BJ (cell line): ENCODE results near the gene DHRSX. TPM values are rescaled to one million over a fixed set of nuclear protein-coding genes. Genes with fewer than 3 reads are reported as not detected.
"Not testable (repeated sequence)": the region's sequence is repeated elsewhere in the genome, so short reads cannot be mapped to it uniquely, and the experiment has no call there.

Experiments used
- CTCF ChIA-PET: fragments of 350-600 bp; formaldehyde crosslinking; extraction: SDS; loops from one replicate; lab custom pipeline; 2021; ENCODE audit warnings: antibody characterized with exemption, inconsistent platforms; lab: Yijun Ruan, JAX
- POLR2A ChIA-PET: fragments of 300-600 bp; sonication (Branson Sonifier 250); formaldehyde crosslinking; extraction: SDS; loops from one replicate; lab custom pipeline; 2021; ENCODE audit warnings: antibody characterized with exemption; lab: Charles Lee
- DNase-seq: peaks from one replicate; pipeline ENCODE4 v3.0.0-alpha.2; 2011; ENCODE audit warnings: low read depth
- H3K27me3 ChIP-seq: 2 replicates; pipeline ENCODE4 v1.6.0; 2011; ENCODE audit warnings: low read length; ENCODE audit not compliant: control insufficient read depth, insufficient read depth
- H3K36me3 ChIP-seq: 2 replicates; pipeline ENCODE4 v1.5.1; 2011; ENCODE audit warnings: low read length; ENCODE audit not compliant: control insufficient read depth, insufficient read depth
- H3K4me3 ChIP-seq: 2 replicates; pipeline ENCODE4 v1.5.1; 2011; ENCODE audit warnings: low read depth, mild to moderate bottlenecking, control low read depth, low read length
- polyA plus RNA-seq: library from polyadenylated mRNA; depleted of rRNA; stranded (reverse); fragments of >200 nt; gene quantifications from 2 replicates; pipeline ENCODE4 v1.2.3, GENCODE V29; 2011
- TF ChIP-seq, protein P1 (sequence below): IDR thresholded peaks from 2 replicates; pipeline ENCODE4 v1.5.1; 2011; ENCODE audit warnings: low read depth, mild to moderate bottlenecking, control low read depth, inconsistent platforms, low read length, moderate library complexity; ENCODE audit not compliant: insufficient read depth

Gene DHRSX
- polyA plus RNA-seq, 1 experiment = 66.2 TPM

DNA sequence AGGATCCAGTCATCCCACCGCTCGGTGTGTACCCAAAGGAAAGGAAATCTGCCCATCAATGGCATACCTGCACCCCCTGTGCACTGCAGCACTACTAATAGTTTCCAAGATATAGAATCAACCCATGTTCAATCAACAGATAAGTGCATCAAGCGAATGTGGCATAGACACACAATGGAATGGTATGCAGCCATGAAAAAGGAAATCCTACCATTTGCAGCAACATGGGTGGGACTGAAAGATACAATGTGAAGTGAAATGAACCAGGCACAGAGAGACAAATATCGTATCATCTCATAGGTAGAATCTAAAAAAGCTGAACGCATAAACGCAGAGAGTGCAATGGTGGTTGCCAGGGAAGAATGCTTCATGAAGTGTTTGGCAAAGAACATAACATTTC lies 42.5 kb downstream of the DHRSX start:
- ChIA-PET CTCF (no interaction called here), POLR2A (no interaction called here)
- DNase-seq = no peak
- TF ChIP-seq, protein P1, sequence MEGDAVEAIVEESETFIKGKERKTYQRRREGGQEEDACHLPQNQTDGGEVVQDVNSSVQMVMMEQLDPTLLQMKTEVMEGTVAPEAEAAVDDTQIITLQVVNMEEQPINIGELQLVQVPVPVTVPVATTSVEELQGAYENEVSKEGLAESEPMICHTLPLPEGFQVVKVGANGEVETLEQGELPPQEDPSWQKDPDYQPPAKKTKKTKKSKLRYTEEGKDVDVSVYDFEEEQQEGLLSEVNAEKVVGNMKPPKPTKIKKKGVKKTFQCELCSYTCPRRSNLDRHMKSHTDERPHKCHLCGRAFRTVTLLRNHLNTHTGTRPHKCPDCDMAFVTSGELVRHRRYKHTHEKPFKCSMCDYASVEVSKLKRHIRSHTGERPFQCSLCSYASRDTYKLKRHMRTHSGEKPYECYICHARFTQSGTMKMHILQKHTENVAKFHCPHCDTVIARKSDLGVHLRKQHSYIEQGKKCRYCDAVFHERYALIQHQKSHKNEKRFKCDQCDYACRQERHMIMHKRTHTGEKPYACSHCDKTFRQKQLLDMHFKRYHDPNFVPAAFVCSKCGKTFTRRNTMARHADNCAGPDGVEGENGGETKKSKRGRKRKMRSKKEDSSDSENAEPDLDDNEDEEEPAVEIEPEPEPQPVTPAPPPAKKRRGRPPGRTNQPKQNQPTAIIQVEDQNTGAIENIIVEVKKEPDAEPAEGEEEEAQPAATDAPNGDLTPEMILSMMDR = no peak
- Histone ChIP-seq H3K36me3 (no peaks in the 10 kb centered on the region), H3K4me3 (no peak overlapping the region), H3K27me3 (no peaks in the 10 kb centered on the region)

DNA sequence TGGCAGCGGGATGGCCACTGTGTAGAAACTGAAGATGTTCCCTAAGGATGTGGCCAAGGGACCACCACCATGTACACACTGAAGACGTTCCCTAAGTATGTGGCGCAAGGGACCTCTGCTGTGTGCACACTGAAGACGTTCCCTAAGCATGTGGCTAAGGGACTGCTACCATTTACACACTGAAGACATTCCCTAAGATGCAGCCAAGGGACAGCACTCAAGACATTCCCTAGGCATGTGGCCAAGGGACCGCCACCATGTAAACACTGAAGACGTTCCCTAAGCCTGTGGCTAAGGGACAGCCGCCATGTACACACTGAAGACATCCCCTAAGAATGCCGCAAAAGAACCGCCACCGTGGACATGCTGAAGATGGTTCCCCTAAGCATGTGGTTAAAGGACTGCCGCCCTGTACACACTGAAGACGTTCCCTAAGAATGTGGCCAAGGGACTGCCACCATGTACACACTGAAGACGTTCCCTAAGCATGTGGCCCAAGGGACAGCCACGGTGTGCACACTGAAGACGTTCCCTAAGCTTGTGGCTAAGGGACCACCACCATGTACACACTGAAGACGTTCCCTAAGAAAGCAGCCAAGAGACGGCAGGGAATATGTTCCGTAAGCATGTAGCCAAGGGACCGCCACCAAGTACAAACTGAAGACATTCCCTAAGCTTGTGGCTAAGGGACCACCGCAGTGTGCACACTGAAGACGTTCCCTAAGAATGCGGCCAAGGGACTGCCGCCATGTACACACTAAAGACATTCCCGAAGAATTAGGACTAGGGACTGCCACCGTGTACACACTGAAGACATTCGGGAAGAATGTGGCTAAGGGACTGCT lies 43.3 kb downstream of the DHRSX start:
- no peak for DNase-seq
- Histone ChIP-seq H3K36me3 (no peaks in the 10 kb centered on the region), H3K4me3 (no peak overlapping the region), H3K27me3 (no peaks in the 10 kb centered on the region)
- TF ChIP-seq, protein P1 = no peak
- POLR2A ChIA-PET = no interaction called here
- CTCF ChIA-PET = no interaction called here

DNA sequence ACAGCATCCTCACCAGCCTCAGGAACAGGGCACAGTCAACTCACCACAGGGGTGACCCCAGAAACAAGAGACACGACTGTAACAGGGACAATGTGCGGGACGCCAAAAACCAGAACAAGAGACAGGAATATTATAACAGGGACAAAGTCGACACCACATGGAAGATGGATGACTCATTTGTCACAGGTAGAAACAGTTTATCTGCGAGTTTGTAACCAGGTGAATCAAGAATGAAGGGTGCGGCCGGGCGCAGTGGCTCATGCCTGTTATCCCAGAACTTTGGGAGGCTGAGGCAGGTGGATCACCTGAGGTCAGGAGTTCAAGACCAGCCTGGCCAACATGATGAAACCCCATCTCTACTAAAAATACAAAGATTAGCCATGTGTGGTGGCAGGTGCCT lies 44.7 kb downstream of the DHRSX start:
- DNase-seq, H3K27me3 ChIP-seq, H3K4me3 ChIP-seq, H3K36me3 ChIP-seq, CTCF ChIA-PET, POLR2A ChIA-PET: not testable (repeated sequence)

DNA sequence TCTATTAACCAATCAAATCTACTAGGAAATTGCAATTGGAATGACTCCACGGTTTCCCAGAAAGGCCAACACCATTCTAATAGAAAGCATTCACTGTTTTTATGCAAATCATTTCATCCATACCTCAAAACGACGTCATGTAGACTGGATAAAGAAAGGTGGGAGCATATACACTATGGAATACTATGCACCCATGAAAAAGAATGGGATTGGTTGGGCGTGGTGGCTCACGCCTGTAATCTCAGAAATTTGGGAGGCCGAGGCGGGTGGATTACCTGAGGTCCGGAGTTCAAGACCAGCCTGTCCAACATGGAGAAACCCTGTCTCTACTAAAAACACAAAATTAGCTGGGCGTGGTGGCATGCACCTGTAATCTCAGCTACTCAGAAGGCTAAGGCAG lies 46.2 kb downstream of the DHRSX start:
- CTCF ChIA-PET, H3K27me3 ChIP-seq, DNase-seq, H3K36me3 ChIP-seq, POLR2A ChIA-PET, H3K4me3 ChIP-seq: not testable (repeated sequence)

DNA sequence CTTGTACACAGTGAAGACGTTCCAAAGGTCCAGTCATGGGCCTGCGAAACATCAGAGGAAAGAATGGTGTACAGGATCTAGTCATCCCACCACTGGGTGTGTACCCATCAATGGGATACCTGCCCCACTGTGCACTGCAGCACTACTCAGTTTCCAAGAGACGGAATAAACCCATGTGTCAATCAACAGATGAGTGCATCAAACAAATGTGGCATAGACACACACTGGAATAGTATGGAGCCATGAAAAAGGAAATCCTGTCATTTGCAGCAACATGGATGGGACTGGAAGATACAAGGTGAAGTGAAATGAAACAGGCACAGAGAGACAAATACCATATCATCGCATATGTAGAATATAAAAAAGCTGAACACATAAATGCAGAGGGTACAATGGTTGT lies 48.0 kb downstream of the DHRSX start:
- no peaks in the 10 kb centered on the region for H3K36me3 ChIP-seq
- no peak for DNase-seq
- H3K4me3 ChIP-seq = no peak overlapping the region
- TF ChIP-seq, protein P1 = no peak
- no peaks in the 10 kb centered on the region for H3K27me3 ChIP-seq
- ChIA-PET CTCF (no interaction called here), POLR2A (no interaction called here)

DNA sequence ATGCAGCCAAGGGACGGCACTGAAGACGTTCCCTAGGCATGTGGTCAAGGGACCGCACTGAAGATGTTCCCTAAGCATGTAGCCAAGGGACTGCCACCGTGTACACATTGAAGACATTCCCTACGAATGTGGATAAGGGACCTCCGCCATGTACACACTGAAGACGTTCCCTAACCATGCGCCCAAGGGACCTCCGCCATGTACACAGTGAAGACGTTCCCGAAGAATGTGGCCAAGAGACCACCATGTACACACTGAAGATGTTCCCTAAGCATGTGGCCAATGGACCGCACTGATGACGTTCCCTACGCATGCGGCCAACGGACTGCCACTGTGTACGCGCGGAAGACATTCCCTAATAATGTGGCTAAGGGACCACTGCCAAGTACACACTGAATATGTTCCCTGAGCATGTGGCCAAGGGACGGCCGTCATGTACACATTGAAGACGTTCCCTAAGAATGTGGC lies 48.4 kb downstream of the DHRSX start:
- CTCF ChIA-PET = no interaction called here
- Histone ChIP-seq H3K36me3 (no peaks in the 10 kb centered on the region), H3K4me3 (no peak overlapping the region), H3K27me3 (no peaks in the 10 kb centered on the region)
- DNase-seq = no peak
- TF ChIP-seq, protein P1 = no peak
- POLR2A ChIA-PET = no interaction called here
